ENCODE results near the gene CFHR2.
"Not testable (repeated sequence)": the region's sequence is repeated elsewhere in the genome, so short reads cannot be mapped to it uniquely, and the experiment has no call there.

CFHR2 gene

DNA sequence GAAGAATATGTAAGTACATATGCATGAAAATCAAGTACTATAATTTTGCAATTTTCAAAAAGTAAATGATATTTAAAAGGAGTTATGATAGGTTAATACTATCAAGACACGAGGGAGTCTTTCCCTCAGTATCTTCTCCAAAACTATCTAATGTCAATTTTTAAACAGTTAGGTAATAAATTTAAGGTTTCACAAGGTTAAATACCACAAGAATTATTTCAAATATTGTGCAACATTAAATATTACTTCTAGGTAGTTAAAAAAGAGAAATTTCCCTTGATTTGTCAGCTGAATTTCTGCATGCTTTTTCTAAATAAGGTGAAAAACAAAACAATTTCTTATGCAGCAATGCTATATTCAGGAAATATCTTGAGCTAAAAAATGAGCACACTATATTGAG, 37.3 kb downstream of the CFHR2 start:
- TF ChIP-seq, protein P1, sequence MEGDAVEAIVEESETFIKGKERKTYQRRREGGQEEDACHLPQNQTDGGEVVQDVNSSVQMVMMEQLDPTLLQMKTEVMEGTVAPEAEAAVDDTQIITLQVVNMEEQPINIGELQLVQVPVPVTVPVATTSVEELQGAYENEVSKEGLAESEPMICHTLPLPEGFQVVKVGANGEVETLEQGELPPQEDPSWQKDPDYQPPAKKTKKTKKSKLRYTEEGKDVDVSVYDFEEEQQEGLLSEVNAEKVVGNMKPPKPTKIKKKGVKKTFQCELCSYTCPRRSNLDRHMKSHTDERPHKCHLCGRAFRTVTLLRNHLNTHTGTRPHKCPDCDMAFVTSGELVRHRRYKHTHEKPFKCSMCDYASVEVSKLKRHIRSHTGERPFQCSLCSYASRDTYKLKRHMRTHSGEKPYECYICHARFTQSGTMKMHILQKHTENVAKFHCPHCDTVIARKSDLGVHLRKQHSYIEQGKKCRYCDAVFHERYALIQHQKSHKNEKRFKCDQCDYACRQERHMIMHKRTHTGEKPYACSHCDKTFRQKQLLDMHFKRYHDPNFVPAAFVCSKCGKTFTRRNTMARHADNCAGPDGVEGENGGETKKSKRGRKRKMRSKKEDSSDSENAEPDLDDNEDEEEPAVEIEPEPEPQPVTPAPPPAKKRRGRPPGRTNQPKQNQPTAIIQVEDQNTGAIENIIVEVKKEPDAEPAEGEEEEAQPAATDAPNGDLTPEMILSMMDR (conservative IDR thresholded peaks at IDR 0.05; ENCODE audit: low read depth, low read length): no peak
- no peak for DNase-seq (ENCODE audit: low read depth)

GRCh38 chr1:196982247-196982646, 38.7 kb downstream of the CFHR2 start:
- not testable (repeated sequence) for DNase-seq (ENCODE audit: low read depth); H3K4me3 ChIP-seq (ENCODE audit: low read depth, low read length)

More for the DNA sequence above, 37.3 kb downstream of the CFHR2 start:
- no peak overlapping the region for H3K4me3 ChIP-seq (ENCODE audit: low read depth, low read length)

DNA sequence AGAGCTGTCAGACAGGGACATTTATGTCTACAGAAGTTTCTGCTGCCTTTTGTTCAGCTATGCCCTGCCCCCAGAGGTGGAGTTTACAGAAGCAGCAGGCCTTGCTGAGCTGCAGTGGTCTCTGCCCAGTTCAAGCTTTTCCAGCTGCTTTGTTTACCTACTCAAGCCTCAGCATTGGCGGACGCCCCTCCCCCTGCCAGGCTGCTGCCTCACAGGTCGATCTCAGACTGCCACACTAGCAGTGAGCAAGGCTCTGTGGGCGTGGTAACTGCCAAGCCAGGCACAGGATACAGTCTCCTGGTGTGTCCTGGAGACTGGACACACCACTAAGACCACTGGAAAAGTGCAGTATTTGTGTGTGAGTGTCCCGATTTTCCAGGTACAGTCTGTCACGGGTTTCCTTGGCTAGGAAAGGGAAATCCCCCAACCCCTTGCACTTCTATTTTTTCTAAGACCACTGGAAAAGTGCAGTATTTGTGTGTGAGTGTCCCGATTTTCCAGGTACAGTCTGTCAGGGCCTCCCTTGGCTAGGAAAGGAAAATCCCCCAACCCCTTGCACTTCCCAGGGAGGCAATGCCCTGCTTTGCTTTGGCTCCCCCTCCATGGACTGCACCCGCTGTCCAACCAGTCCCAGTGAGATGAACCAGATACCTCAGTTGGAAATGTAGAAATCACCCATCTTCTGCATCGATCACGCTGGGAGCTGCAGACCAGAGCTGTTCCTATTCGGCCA, 48.5 kb downstream of the CFHR2 start:
- peak; percentile 16 for DNase-seq (ENCODE audit: low read depth)
- not testable (repeated sequence) for H3K4me3 ChIP-seq (ENCODE audit: low read depth, low read length)

DNA sequence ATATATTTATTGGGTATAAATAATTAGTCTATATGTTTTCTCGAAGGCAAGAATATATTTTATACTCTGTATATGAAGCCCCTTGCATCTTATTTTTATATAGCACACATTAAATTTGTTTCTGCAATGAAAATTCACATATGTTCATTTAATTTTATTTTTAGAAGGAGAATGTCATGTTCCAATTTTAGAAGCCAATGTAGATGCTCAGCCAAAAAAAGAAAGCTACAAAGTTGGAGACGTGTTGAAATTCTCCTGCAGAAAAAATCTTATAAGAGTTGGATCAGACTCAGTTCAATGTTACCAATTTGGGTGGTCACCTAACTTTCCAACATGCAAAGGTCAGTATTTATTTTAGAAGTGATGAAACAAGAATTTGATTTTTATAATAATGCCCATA, 50.4 kb downstream of the CFHR2 start:
- no peak overlapping the region for H3K4me3 ChIP-seq (ENCODE audit: low read depth, low read length)
- DNase-seq (ENCODE audit: low read depth): no peak
- TF ChIP-seq, protein P1 (conservative IDR thresholded peaks at IDR 0.05; ENCODE audit: low read depth, low read length): no peak

GRCh38 chr1:196997423-196997822, 53.9 kb downstream of the CFHR2 start:
- TF ChIP-seq, protein P1 (conservative IDR thresholded peaks at IDR 0.05; ENCODE audit: low read depth, low read length): peak; percentile 32
- DNase-seq (ENCODE audit: low read depth): peak; percentile 87
- H3K4me3 ChIP-seq (ENCODE audit: low read depth, low read length): no peak overlapping the region

DNA sequence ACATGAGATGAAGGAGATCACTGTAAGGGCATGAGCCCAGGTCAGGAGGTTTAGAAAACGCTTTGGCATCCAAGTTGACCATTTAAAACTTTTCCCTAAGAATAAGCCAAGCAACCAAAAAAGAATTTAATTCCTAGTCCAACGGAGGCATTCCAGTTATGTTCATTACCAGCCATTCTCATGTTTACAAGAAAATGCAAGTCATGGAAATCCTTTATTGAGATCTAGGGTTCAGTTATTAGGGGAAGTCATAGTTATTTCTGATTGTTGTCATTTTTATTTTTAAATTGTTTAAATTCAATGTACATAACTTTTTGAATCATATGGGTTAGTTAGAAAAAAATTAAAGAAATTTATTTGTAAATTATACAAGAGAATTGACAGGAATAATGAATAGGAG, 58.3 kb downstream of the CFHR2 start:
- no peak overlapping the region for H3K4me3 ChIP-seq (ENCODE audit: low read depth, low read length)
- no peak for DNase-seq (ENCODE audit: low read depth)
- TF ChIP-seq, protein P1 (conservative IDR thresholded peaks at IDR 0.05; ENCODE audit: low read depth, low read length): no peak

DNA sequence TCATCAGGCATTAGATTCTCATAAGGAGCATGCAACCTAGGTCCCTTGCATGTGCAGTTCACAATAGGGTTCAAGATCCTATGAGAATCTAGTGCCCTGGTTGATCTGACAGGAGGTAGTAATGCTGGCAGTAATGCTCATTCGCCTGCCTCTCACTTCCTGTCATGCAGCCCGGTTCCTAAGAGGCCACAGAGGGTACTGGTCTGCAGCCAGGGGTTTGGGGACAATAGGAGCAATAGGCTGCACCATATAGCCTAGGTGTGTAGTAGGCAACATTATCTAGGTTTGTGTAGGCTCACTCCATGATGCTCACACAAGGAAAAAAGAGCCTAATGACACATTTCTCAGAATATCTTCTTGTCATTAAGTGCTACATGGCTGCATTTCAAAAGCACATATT, 59.6 kb downstream of the CFHR2 start:
- TF ChIP-seq, protein P1 (conservative IDR thresholded peaks at IDR 0.05; ENCODE audit: low read depth, low read length): no peak
- H3K4me3 ChIP-seq (ENCODE audit: low read depth, low read length): no peak overlapping the region
- DNase-seq (ENCODE audit: low read depth): no peak

- no peak overlapping the region for H3K4me3 ChIP-seq (ENCODE audit: low read depth, low read length)
- TF ChIP-seq, protein P1 (conservative IDR thresholded peaks at IDR 0.05; ENCODE audit: low read depth, low read length): no peak
- no peak for DNase-seq (ENCODE audit: low read depth)
Measured at GRCh38 chr1:197008861-197009260, 65.3 kb downstream of the CFHR2 start.
